ENCODE measurements around the gene IKBIP.
"Not testable (repeated sequence)": the region's sequence is repeated elsewhere in the genome, so short reads cannot be mapped to it uniquely, and the experiment has no call there.

DNA sequence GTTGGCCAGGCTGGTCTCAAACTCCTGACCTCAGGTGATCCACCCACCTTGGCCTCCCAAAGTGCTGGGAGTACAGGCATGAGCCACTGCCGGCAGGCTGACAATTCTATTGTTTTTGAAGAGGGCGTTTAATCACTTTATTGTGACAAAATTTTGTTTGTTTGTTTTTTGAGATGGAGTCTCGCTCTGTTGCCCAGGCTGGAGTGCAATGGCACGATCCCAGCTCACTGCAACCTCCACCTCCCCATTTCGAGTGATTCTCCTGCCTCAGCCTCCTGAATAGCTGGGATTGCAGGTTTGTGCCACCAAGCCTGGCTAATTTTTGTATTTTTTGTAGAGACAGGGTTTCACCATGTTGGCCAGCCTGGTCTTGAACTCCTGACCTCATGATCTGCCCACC, 1.8 kb downstream of the IKBIP start:
- TF ChIP-seq, protein P1, sequence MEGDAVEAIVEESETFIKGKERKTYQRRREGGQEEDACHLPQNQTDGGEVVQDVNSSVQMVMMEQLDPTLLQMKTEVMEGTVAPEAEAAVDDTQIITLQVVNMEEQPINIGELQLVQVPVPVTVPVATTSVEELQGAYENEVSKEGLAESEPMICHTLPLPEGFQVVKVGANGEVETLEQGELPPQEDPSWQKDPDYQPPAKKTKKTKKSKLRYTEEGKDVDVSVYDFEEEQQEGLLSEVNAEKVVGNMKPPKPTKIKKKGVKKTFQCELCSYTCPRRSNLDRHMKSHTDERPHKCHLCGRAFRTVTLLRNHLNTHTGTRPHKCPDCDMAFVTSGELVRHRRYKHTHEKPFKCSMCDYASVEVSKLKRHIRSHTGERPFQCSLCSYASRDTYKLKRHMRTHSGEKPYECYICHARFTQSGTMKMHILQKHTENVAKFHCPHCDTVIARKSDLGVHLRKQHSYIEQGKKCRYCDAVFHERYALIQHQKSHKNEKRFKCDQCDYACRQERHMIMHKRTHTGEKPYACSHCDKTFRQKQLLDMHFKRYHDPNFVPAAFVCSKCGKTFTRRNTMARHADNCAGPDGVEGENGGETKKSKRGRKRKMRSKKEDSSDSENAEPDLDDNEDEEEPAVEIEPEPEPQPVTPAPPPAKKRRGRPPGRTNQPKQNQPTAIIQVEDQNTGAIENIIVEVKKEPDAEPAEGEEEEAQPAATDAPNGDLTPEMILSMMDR (IDR thresholded peaks at IDR 0.05; ENCODE audit: low read length) = not testable (repeated sequence)
- not testable (repeated sequence) for TF ChIP-seq EZH2 (optimal IDR thresholded peaks at IDR 0.05; ENCODE audit: low read depth, low read length); EZH2phosphoT487 (IDR thresholded peaks at IDR 0.05; ENCODE audit: low read length)
